ENCODE results near the gene GNB5. TPM values are rescaled to one million over a fixed set of nuclear protein-coding genes. Genes with fewer than 3 reads are reported as not detected.

The GNB5 gene
- total and polyA plus RNA-seq, 8 donors, result 11.3 to 18.9 (median 14.5) TPM

- DNase-seq, result no peak
- Histone ChIP-seq H3K27me3 (no peaks in the 10 kb centered on the region), H3K36me3 (peaks cover 0 to 30% of the 10 kb centered on the region in 2 donors), H3K4me1 (no peaks in the 10 kb centered on the region), H3K4me3 (no peak overlapping the region), H3K9me3 (no peaks in the 10 kb centered on the region), H3K27ac (no peak overlapping the region)
- no peak for TF ChIP-seq CTCF (IDR thresholded peaks at IDR 0.05)
- ATAC-seq, result no peak
- intact Hi-C loops (cut with DNase I), result no loop called here
Observed at GRCh38 chr15:52220937-52221660, 29.9 kb upstream of the GNB5 start.

GRCh38 chr15:52220251-52220650 is 29.1 kb upstream of the GNB5 start:
- intact Hi-C loops (cut with DNase I), result no loop called here
- H3K4me1 ChIP-seq, result no peaks in the 10 kb centered on the region
- DNase-seq (no peak), ATAC-seq (peak; percentile 37)
- H3K4me3 ChIP-seq, result no peak overlapping the region
- TF ChIP-seq CTCF (IDR thresholded peaks at IDR 0.05), result no peak
- H3K27me3 ChIP-seq, result no peaks in the 10 kb centered on the region
- H3K27ac ChIP-seq, result no peak overlapping the region
- no peaks in the 10 kb centered on the region for H3K9me3 ChIP-seq
- H3K36me3 ChIP-seq, result peaks cover 0 to 32% of the 10 kb centered on the region in 2 donors

GRCh38 chr15:52218816-52219215 is 27.6 kb upstream of the GNB5 start:
- no peak overlapping the region for H3K27ac ChIP-seq
- TF ChIP-seq CTCF (IDR thresholded peaks at IDR 0.05), result no peak
- no peaks in the 10 kb centered on the region for H3K27me3 ChIP-seq
- H3K4me3 ChIP-seq, result no peak overlapping the region
- intact Hi-C loops (cut with DNase I), result no loop called here
- ATAC-seq, result no peak
- no peaks in the 10 kb centered on the region for H3K4me1 ChIP-seq
- no peak for DNase-seq
- peaks cover 0 to 35% of the 10 kb centered on the region in 2 donors for H3K36me3 ChIP-seq
- no peaks in the 10 kb centered on the region for H3K9me3 ChIP-seq

- Histone ChIP-seq H3K36me3 (peaks cover 0 to 35% of the 10 kb centered on the region in 2 donors), H3K9me3 (no peaks in the 10 kb centered on the region), H3K27me3 (no peaks in the 10 kb centered on the region), H3K4me3 (no peak overlapping the region), H3K27ac (no peak overlapping the region), H3K4me1 (no peaks in the 10 kb centered on the region)
- intact Hi-C loops (cut with DNase I), result no loop called here
- ATAC-seq, result no peak
- TF ChIP-seq CTCF (IDR thresholded peaks at IDR 0.05), result no peak
- no peak for DNase-seq
Observed at GRCh38 chr15:52218371-52218770, 27.2 kb upstream of the GNB5 start.

- Histone ChIP-seq H3K9me3 (no peaks in the 10 kb centered on the region), H3K4me3 (no peak overlapping the region), H3K4me1 (no peaks in the 10 kb centered on the region), H3K27ac (no peak overlapping the region), H3K27me3 (no peaks in the 10 kb centered on the region), H3K36me3 (peaks cover 0 to 36% of the 10 kb centered on the region in 2 donors)
- intact Hi-C loops (cut with DNase I), result no loop called here
- DNase-seq (peak in 1 of 4 donors; percentile 4), ATAC-seq (peak; percentile 45)
- TF ChIP-seq CTCF (IDR thresholded peaks at IDR 0.05), result no peak
Observed at GRCh38 chr15:52217186-52217585, 26.0 kb upstream of the GNB5 start.
